ENCODE results near the gene RNF39.
A peak's percentile ranks its signal among the peaks of the same experiment; 100 is the strongest.
"Not testable (repeated sequence)": the region's sequence is repeated elsewhere in the genome, so short reads cannot be mapped to it uniquely, and the experiment has no call there.

Gene RNF39, protein sequence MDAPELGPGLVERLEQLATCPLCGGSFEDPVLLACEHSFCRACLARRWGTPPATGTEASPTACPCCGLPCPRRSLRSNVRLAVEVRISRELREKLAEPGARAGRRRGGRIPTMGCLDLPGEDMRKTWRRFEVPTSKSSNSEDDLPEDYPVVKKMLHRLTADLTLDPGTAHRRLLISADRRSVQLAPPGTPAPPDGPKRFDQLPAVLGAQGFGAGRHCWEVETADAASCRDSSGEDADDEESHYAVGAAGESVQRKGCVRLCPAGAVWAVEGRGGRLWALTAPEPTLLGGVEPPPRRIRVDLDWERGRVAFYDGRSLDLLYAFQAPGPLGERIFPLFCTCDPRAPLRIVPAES

DNA sequence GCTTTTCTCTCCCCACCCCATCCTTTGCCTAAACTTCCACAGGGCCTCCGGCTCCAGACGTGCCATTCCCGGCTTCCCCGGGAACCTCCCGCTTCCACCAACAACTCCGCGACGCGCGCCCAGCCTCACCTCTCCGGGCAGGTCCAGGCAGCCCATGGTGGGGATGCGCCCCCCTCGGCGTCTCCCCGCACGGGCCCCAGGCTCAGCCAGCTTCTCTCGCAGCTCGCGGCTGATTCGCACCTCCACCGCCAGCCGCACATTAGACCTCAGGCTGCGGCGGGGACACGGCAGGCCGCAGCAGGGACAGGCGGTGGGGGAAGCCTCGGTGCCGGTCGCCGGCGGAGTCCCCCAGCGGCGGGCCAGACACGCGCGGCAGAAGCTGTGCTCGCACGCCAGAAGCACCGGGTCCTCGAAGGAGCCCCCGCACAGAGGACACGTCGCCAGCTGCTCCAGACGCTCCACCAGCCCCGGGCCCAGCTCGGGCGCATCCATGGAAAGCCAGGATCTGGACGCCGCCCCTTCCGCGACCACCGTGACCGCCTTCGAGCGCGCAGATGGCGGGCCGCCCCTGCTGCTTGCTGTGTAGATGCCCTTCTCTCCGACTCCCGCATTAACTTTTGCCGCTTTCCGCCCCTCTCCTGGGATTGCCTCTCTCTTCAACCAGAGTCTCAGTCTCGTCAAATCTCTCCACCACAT lies at the start of gene RNF39:
TSS of gene RNF39 (minus strand) at position 676 of the 696 bp plus-strand sequence. CDS start at position 492, 184 bp downstream.
- ATAC-seq (no peak), DNase-seq (peak; percentile 15)

DNA sequence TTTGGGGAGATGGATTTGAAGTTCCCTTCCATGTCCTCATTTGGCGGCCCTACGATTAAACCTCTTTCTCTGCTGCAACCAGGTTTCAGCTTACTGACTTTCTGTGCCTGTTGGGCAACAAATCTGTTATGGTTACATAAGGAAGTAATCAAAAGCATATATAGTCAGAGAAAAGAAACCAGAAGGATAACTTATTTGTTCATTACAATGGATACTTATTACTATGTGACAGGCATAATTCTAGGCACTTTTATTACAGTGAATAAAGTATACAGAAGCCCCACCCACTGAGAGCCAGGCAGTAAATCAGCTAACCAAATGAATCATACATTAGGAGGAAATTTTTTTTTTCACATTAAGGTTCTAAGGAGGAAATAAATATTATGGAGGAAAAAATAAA lies 46.9 kb upstream of the RNF39 start:
- ATAC-seq, result no peak

DNA sequence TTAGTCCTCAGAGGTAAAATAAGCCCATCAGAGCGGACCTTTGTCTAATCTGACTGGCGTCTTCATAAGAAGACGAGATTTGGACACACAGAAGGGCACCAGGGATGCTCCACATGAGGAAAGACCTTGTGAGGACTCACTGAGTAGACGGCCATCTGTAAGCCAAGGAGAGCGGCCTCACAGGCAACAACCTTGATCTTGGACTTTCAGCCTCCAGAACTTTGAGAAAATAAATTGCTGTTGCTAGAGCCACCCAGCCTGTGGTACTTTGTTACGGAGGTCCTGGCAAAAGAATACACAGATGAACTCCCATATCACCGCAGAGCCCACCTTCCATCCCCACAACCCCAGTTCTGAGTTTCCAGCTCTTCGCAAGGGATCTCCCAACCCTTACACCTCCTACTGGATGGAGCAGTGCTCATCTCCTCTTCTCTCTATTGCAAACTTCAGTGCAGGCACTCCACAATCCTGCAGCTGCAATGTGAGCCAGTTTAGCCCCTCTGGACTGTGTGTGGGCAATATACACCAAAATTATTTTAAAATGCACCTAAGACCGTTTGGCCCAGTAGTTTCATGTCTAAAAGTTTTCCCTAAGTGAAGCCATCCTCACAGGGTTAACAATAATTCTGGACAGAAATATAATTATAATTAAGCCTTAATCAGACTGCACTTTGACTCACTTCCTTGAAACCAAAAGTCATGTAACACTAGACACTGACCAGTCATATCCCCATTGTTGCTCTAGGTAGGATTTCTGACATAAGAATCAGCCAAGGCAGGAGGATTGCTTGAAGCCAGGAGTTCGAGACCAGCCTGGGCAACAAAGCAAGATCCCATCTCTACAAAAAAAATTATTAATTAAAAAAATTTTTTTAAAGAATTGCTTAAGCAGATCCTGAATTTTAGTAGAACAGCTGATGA lies 46.1 kb upstream of the RNF39 start:
- DNase-seq, result no peak
- no peak for ATAC-seq

More for the DNA sequence above, 46.9 kb upstream of the RNF39 start:
- DNase-seq, result no peak

DNA sequence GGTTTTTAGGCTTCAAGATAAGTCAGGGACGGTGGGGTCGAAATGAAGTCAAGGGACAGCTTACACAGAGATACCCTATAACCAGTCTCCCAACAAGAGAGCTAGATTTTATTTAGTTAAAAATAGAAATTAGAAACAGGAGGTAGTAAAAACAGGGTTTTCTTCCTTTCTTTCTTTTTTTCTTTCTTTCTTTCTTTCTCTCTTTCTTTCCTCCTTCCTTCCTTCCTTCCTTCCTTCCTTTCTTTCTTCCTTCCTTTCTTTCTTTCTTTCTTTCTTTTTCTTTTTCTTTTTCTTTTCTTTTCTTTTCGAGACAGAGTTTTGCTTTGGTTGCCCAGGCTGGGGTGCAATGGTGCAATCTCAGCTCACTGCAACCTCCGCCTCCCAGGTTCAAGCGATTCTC lies 43.1 kb upstream of the RNF39 start:
- ATAC-seq, DNase-seq: not testable (repeated sequence)

DNA sequence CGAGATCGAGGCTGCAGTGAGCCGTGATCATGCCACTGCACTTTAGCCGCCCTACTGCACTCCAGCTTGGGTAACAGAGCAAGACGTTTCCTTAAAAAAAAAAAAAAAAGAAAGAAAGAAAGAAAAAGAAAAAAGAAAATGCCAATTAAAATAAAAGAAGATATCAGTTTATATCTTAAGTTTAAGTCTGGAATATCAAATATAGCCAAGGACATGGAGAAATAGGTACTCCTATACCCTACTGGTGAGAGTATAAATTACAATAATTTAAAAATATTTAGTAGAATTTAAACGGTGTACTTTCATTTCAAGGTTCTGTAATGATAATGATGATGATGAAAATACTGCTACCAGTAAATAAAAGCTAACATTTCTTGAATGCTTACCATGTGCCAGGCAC lies 41.2 kb upstream of the RNF39 start:
- no peak for ATAC-seq
- no peak for DNase-seq

DNA sequence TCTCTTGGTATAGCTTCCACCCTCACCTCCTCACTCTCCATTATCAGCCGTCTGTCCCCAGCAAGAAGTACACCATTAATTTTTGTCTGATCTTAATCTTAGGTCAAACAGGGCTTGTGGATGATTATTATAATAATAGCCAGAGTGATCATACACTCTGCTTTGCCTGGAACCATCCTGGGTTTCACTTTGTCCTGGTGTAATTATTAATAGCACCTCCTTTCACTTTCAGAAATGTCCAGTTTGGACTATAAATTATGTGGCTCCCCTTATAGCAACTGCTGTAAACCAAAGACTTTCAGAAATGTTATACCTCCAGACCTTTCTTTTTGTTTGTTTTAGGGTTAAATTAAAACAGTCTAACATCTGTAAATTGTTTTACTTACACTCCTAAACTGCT lies 38.3 kb upstream of the RNF39 start:
- ATAC-seq, result no peak
- no peak for DNase-seq

DNA sequence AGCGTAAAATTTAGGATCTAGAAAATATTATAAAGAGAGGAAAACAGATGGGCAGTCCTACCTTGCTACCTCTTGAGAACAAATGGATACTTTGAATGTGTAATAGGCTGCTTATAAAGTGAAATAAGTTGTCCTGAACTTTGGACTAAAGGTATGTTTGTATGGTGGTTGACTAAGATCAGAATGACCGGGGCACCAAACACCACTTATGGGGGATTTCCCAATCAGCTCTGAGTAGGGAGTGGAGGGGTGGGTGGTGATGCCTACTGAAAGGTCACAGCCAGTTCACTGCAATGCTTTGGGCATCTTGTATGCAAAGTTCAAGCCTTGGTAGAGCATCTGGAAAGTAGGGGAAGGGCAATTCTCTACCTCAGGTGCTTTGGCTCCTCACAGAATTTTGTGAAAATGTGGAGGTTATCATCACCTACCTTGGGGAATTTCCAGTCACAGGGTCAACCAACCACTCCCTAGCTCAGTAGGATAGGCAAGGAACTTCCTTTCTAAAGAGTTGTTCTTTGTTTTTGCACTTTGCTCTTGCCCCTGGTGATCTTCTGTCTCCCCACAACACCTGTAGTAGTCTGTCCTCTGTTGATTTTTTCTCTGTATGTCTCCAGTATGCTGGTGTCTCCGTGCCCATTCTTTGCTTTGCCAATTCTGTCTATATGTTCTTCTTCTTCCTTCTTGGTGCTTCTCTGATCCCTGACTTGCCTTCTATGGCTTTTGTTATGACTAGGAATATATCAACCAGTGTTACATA lies 37.6 kb upstream of the RNF39 start, which contains the start of gene TRIM31:
TSS of gene TRIM31 (minus strand) at position 88 of the 757 bp plus-strand sequence. CDS start 285 bp downstream, outside the sequence.
- ATAC-seq, result peak; percentile 86
- DNase-seq, result no peak

DNA sequence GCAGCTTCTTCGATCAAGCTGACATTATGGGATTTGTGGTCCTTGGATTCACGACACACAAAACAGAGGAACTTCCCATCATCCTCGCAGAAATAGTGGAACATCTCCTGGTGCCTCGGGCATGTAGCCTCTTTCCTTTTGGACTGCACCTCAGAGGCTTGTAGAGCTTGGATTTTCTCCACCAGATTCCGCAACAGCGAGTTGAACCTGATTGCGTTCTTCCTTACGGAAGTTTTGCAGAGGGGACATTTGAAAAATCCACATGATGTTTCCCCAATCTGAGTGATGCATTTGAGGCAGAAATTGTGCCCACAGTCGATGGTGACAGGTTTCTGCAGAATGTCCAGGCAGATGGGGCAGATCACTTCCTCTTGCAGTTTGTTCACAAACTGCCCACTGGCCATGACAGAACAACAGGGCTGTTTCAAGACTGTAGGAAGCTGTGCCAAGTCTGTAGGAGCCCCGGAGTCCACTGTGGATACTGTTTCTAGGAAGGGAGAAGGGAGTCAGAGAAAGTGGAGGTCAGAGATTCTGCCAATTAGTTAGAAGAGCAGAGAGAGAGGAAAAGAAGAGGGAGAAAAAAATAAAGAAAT lies 36.9 kb upstream of the RNF39 start:
- ATAC-seq, result no peak

DNA sequence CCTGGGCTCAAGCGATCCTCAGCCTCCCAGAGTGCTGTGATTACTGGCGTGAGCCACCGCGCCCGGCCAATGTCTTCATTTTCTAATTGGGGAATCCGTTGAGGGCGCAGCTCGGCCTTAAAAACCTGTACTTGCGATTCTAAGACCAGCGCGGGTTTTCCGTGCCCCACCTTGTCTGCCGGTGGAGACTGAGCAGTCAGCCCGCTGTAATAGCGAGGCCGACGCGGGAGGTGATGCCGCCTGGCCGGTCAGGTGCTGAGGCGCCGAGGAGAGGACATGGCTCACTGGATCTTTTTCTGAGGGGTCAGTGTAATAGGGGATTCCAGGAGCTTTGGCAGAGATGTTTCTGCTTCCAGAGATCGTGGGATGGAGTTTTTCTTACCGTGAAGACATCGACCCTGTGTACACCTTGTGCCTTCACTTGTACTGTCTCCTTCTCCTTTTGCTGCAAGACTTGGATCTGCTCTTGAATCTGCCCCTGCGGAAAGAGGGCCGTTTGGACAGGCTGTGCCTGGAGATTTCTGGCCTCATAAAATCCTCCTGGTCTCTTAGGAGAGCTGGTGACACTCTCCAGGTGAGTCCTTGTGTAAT lies 35.8 kb upstream of the RNF39 start:
- DNase-seq (no peak), ATAC-seq (no peak)

More for the DNA sequence above, 36.9 kb upstream of the RNF39 start:
- DNase-seq, result no peak

DNA sequence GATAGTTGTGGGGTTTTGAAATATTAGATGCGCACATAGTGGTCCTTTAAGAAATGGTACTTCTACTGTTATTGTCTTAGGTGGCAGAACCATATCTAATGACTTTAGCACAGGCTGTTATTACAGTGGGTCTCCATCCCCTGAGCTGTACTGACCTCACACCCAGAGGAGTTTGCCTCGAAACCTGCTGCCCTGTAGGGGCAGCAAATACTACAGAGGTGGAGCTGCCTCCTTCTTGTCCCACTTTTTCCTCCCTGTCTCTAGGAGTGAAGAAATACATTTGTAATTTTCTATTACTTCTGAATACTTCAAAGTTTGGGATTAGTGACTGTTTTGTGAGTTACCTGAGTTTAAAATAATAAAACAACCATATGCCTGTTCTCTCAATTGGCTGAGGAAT lies 29.1 kb upstream of the RNF39 start:
- ATAC-seq (no peak), DNase-seq (no peak)

DNA sequence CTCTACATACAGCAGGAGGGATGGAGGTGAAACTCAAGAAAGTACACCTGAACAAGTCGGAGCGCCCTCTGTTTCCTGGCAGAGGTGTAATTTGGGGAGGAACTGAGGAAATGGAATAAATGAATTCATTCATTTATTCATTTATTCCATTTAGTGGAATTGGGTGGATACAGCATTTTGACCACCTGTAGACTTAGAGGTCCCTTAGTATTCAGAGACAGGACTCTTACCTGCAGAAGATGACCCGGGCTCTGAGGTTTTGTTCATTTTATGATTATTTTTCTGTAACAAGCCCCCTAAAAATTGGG lies 28.3 kb upstream of the RNF39 start:
- ATAC-seq (no peak), DNase-seq (no peak)

DNA sequence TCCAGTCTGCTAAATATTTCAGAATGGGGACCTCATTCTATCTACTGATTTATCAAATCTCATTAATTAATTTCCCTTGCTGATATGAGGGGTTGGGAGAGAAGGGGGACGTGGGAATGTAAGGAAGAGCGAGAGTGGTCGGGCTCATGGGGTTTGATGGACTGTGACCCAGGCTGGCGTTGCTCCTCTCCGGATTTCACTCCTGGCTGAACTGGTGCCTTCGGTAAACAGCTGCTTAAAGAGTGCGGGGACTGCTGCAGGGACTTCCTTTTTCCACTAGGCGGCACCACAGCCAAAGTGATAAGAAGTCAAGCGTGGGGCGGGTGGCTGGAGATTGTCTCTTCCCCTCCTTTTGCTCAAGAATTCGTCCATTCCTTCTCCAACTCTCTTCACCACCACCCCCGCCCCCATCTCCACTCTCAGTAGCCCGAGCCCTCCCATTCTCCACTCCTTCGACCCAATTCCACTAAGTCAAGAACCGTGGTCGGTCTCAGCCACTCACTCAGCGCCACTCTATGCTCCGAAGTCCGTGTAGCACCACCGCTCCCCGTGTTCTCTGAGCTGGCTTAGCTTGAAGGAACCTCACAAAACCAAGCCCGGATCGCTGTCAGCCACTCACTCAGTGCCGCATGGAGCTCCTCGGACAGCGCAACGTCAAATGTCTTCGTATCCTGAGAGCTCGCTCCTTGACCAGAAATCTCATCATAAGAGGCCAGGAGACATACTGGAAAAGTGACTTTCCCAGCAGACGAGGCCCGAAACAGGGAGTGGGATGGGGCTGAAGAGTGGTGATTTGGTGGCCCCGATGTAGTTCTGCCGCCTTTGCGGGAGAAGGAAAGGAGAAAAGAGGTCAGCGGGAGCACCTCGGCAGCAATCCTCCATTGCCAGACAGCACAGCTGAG lies 27.7 kb upstream of the RNF39 start:
- DNase-seq, result peak; percentile 83
- peak; percentile 82 for ATAC-seq

DNA sequence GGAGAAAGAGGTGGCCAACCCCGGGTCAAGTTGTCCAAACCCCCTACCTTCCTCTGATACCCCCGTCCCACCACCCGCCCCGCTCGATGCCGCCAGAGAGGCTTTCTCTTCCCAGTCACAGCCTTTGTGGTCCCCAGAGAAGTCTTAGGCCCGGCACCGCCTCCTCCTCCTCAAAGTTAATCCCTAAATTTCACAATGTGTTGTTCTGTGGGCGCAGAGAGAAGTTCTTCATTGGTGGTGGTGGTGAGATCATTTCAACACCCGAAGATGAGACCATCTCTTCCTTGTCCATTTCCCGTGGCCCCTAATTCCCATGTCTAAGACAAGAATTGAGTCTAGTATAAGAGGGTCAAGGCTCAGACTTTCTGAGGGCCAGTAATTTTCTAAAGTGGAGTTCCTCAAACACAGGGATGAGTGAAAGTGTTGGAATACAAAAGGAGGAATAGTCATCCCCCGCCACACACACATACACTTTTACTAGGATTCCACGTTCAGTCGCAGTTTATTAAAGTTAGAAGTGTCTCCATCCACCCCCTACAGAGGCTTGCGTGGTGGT lies 26.9 kb upstream of the RNF39 start:
- DNase-seq (no peak), ATAC-seq (peak; percentile 8)

DNA sequence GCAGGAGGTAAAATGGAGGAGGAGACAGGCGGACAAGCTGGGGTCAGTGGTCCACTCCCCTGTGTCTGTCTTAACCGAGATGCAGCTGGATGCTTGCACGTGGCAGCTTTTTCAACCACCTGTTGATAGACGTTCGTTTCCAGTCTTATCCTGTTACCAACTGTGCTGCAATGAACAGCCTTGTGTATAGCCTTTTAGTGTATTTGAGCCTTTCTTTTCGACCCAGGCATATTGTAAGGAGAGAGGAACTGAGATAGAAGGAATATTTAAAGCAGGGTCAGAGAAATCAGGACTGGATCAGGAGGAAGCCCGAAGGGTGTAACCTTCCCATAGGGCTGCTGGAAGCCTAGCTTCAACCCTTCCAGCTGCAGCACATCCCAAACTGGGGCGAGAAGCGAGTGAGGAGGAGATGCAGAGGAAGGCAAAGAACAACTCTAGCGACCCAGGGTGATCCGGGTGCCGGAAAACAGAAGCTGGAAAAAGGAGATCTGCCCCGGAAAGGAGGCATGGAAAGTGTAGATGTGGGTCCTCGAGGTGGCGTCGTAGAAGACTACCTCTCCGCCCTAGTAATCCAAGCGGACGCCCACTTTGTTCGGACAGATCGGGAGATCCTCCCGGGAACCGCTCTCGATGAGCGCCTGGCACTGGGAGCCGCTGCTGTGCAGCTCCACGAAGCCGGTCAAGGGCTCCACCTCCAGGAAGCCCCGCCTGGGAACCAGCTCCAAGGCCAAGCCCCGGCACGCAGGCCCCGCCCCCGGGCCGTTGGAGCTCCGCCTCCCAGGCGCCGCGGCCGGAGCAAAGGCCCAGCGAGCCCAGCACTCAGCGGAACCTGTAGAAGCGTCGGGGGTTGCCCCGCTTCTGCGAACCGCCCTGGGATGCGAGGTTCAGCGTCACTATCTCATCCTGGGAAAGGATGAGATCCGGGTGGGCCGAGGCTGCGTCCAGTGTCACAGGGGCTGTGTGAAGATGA lies 26.2 kb upstream of the RNF39 start:
- DNase-seq (peak; percentile 87), ATAC-seq (peak; percentile 75)

DNA sequence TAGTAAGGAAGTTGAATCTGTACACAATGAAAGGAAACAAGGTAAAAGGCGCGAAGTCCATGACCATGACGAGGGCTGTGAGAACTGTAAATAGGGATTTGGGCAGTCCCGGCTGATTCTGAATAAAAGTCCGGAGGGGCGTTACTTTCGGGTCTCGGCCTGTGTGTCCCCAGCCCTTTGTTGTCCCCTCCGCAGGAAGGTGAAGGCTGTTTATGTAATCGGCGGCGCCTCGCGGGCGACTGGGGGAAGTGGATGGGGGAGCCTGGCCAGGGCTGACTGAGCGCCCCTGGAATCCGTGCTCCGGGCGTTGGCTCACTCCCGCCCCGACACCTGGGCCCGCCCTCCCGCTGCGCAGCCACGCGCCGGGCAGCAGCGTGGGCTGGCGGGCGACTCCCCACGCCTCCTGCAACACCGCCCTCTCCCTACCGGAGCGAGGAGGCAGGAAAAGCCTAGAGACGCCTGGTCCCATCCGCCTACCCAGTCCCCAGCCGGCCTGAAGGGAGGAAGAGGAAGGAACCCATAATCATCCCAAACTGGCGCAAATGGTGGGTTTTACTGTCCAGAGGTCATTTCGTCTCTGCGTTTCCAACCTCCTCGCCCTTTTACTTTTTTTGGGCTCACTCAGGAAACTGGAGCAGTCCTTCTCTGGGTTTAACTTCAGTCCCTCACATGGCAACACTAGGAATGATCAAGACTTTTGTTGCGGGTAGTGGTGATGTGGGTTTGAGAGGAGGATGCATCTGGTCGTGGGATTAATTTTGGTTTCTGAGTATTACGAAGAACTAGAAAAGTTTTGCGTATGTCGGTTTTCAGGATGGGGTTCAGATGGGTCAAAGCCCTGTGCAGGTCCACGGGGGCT lies 25.2 kb upstream of the RNF39 start:
- DNase-seq (peak; percentile 33), ATAC-seq (no peak)

DNA sequence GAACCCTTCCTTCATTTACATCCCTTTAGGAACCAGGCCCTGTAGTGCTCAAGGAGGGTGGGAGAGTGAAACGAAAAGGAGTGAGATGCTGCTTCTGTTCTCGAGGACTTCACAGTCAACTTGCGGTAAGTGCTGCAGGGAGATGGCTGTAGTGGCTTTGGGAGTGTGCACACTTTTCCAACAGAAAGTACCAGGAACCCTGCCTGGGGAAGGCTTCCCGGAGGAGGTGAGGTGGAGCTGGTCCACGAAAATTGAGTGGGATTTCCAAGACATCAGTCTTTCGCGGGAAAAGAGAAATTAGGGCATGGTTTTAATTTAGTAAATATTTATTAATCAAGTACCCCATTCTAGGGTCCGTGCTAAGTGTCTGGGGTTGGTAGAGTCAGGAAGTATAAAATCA lies 24.6 kb upstream of the RNF39 start:
- ATAC-seq, result no peak

More for the DNA sequence above, 24.6 kb upstream of the RNF39 start:
- DNase-seq, result no peak

Data from stimulated activated naive CD8-positive, alpha-beta T cell treated with anti-CD3 and anti-CD28 coated beads, Interleukin-15, Interleukin-2, amounts not matched to agents 100 U/mL and 50 U/mL, for 24 hours (primary cell).